HepG2 (cell line): Measurements from ENCODE around the gene DIS3L2. TPM values are rescaled to one million over a fixed set of nuclear protein-coding genes. Genes with fewer than 3 reads are reported as not detected.

ENCODE experiments used
- ATAC-seq: fragments of 200-7000 bp; cut with Tn5 transposase; 3 replicates; pipeline ENCODE4 v1.9.1; 2020; ENCODE audit warnings: mild to moderate bottlenecking, moderate library complexity
- BruUV-seq: library from RNA; stranded (reverse); fragments of 400-500 nt; replicated peaks from 2 replicates; lab custom pipeline; 2021; lab: Mats Ljungman, UMichigan
- CTCF ChIA-PET: fragments of 300-600 bp; formaldehyde crosslinking; extraction: SDS; loops from one replicate; lab custom pipeline; 2021; ENCODE audit warnings: low total read pairs, inconsistent platforms, low intra/inter-chr PET ratio; lab: Yijun Ruan, JAX
- POLR2A ChIA-PET: fragments of 350-600 bp; sonication (Branson Sonifier 250); formaldehyde crosslinking; loops from one replicate; lab custom pipeline; 2020; ENCODE audit warnings: antibody characterized with exemption, inconsistent platforms; lab: Yijun Ruan, JAX
- DNase-seq: peaks from one replicate; pipeline ENCODE4 v3.0.0-alpha.2; 2015; ENCODE audit warnings: low spot score
- FAIRE-seq: peaks from 3 replicates; lab custom pipeline; 2011; peaks lifted over from hg19 to GRCh38; lab: Jason Lieb, UNC
- H2AFZ ChIP-seq: one replicate; pipeline ENCODE4 v1.6.1; 2011; ENCODE audit warnings: low read length, inconsistent platforms
- H3K27ac ChIP-seq: fragments of 300-600 bp; 3 replicates; pipeline ENCODE4 v1.8.0; 2011; ENCODE audit warnings: mixed run types, mild to moderate bottlenecking, mixed read lengths, low read length, inconsistent platforms; ENCODE audit not compliant: insufficient read depth; ENCODE audit errors: extremely low read length
- H3K27me3 ChIP-seq, 2 experiments: fragments of 200-600 bp in 1 of 2; 2 replicates in 1 of 2; 3 replicates in 1 of 2; pipeline versions ENCODE4 v1.6.0 to v1.8.0; 2011; ENCODE audit warnings: low read length in 2 of 2, mild to moderate bottlenecking in 2 of 2, moderate library complexity in 2 of 2, inconsistent platforms in 1 of 2; ENCODE audit not compliant: insufficient read depth in 2 of 2, control insufficient read depth in 1 of 2
- H3K36me3 ChIP-seq, 2 experiments: fragments of 200-600 bp in 1 of 2; replicated peaks in 1 of 2; 2 replicates in 1 of 2; 3 replicates in 1 of 2; pipeline versions ENCODE4 v1.5.1 to v1.8.0; 2011; ENCODE audit warnings: low read length in 2 of 2, inconsistent platforms in 1 of 2; ENCODE audit not compliant: insufficient read depth in 2 of 2, control insufficient read depth in 1 of 2
- H3K4me1 ChIP-seq: 2 replicates; pipeline ENCODE4 v1.5.1; 2012; ENCODE audit warnings: low read length, inconsistent platforms; ENCODE audit not compliant: insufficient read depth
- H3K4me2 ChIP-seq: 2 replicates; pipeline ENCODE4 v1.6.0; 2011; ENCODE audit warnings: low read depth, low read length, inconsistent platforms
- H3K4me3 ChIP-seq, 3 experiments: fragments of 200-600 bp in 1 of 3; sonication (generic), shearing (Covaris generic) in 1 of 3; replicated peaks in 1 of 3; 2 replicates each; pipeline ENCODE4 v1.5.1; 2011 to 2016; ENCODE audit warnings: low read length in 3 of 3, inconsistent platforms in 2 of 3, low read depth in 2 of 3, mild to moderate bottlenecking in 2 of 3, control low read depth in 1 of 3, mixed read lengths in 1 of 3; ENCODE audit not compliant: insufficient read depth in 1 of 3
- H3K79me2 ChIP-seq: one replicate; pipeline ENCODE4 v1.6.1; 2011; ENCODE audit warnings: low read length, inconsistent platforms; ENCODE audit not compliant: insufficient read depth
- H3K9ac ChIP-seq: 2 replicates; pipeline ENCODE4 v1.6.0; 2011; ENCODE audit warnings: mild to moderate bottlenecking, low read depth, low read length, inconsistent platforms; ENCODE audit not compliant: insufficient read depth
- H3K9me3 ChIP-seq: 2 replicates; pipeline ENCODE4 v1.5.1; 2012; ENCODE audit warnings: mild to moderate bottlenecking, low read length
- H4K20me1 ChIP-seq: 2 replicates; pipeline ENCODE4 v1.6.0; 2011; ENCODE audit warnings: inconsistent platforms, mild to moderate bottlenecking, low read length, moderate library complexity; ENCODE audit not compliant: insufficient read depth
- AHR ChIP-seq: IDR thresholded peaks from 2 replicates; pipeline ENCODE4 v1.6.1; 2018; ENCODE audit warnings: missing genetic modification reagents, missing compliant biosample characterization
- CREM ChIP-seq, 2 experiments: sonication (generic) in 1 of 2; formaldehyde crosslinking in 1 of 2; IDR thresholded peaks; 2 replicates each; pipeline versions ENCODE4 v1.4.0 to v1.6.1; 2016 to 2020; ENCODE audit warnings: antibody characterized with exemption in 1 of 2, mild to moderate bottlenecking in 1 of 2, missing genetic modification reagents in 1 of 2
- POGZ ChIP-seq: sonication (generic); formaldehyde crosslinking; IDR thresholded peaks from 2 replicates; pipeline ENCODE4 v1.4.0; 2020; ENCODE audit warnings: mild to moderate bottlenecking, missing genetic modification reagents
- ZFAT ChIP-seq: sonication (generic); formaldehyde crosslinking; conservative IDR thresholded peaks from 2 replicates; pipeline ENCODE4 v1.8.1; 2023; ENCODE audit warnings: missing genetic modification reagents, inconsistent platforms
- ZFP1 ChIP-seq: IDR thresholded peaks from 2 replicates; pipeline ENCODE4 v1.6.1; 2016
- ZFP41 ChIP-seq: sonication (generic); formaldehyde crosslinking; IDR thresholded peaks from 2 replicates; pipeline ENCODE4 v1.4.0; 2020; ENCODE audit warnings: mild to moderate bottlenecking, missing genetic modification reagents, borderline replicate concordance
- ZNF484 ChIP-seq: sonication (generic); formaldehyde crosslinking; IDR thresholded peaks from 2 replicates; pipeline ENCODE4 v1.5.1; 2020; ENCODE audit warnings: mild to moderate bottlenecking, low read depth, missing genetic modification reagents, borderline replicate concordance
- ZSCAN12 ChIP-seq: sonication (generic); formaldehyde crosslinking; IDR thresholded peaks from 2 replicates; pipeline ENCODE4 v1.9.0; 2021; ENCODE audit warnings: mild to moderate bottlenecking, missing genetic modification reagents
- WGBS: methylation state at CpG from one replicate; pipeline ENCODE4 v1.1.6; 2017; ENCODE audit warnings: low lambda C conversion rate; 5-methylcytosine and 5-hydroxymethylcytosine counted together
- in situ Hi-C: cut with HindIII; loops from 2 replicates; pipeline ENCODE4 v1.10.0; 2017; ENCODE audit warnings: low pct_unique_long_range_greater_than_20kb; ENCODE audit not compliant: extremely low pct_ligation_motif_present
- intact Hi-C: fragments of 100-400 bp; cut with micrococcal nuclease; formaldehyde crosslinking; loops from one replicate; pipeline ENCODE4 v1.10.0; 2022; ENCODE audit not compliant: unreplicated experiment
- polyA plus RNA-seq, 8 experiments: library from polyadenylated mRNA; depleted of rRNA in 3 of 8; stranded (reverse) in 7 of 8; unstranded in 1 of 8; fragments of >200 nt; fragmentation: Illumina TruSeq in 4 of 8; extraction: Trizol in 4 of 8; gene quantifications; 2 replicates each; pipeline versions ENCODE4 v1.2.1 to v1.2.3, GENCODE V29; 2011 to 2016; ENCODE audit warnings: low read depth in 4 of 8, missing spikeins in 1 of 8, mixed read lengths in 1 of 8; ENCODE audit not compliant: insufficient read depth in 1 of 8
- total RNA-seq, 5 experiments: library from RNA; depleted of rRNA; stranded (reverse); fragments of >200 nt; fragmentation: Illumina TruSeq; extraction: Trizol; gene quantifications; 2 replicates each; pipeline ENCODE4 v1.2.3, GENCODE V29; 2016; ENCODE audit warnings: low read depth in 1 of 5
- TF ChIP-seq, protein P1 (sequence below): sonication (generic); formaldehyde crosslinking; IDR thresholded peaks from 2 replicates; pipeline ENCODE4 v1.4.0; 2020; ENCODE audit warnings: missing genetic modification reagents
- TF ChIP-seq, protein P2 (sequence below): sonication (generic); formaldehyde crosslinking; IDR thresholded peaks from 2 replicates; pipeline ENCODE4 v1.4.0; 2020; ENCODE audit warnings: mild to moderate bottlenecking, missing genetic modification reagents
- TF ChIP-seq, protein P3 (sequence below): IDR thresholded peaks from 2 replicates; pipeline ENCODE4 v1.6.1; 2016; ENCODE audit warnings: low read depth, control low read depth

The DIS3L2 gene
- total and polyA plus RNA-seq, 2 of the 13 experiments (the other 11 are each of a cell fraction or from before 2014, with no cell fraction given), result 7.0 to 23.9 TPM

DNA sequence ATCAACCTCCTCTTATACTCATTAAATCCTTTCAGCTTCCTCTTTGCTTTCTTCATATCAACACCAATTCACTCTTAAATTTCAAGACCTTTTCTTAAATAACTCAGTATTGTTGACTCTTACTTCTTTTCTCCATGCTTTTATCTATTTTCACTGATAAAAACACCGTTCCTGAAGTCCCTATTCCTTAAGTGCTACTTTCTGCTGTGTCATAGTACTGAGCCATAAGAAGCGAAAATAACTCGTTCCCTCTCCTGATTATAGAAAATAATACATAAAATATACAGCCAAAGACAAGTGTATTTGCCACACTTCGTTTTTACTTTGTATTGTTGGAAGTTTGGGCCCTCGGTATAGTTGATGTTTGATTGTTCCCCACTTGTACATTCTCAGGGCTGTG, 181.0 kb downstream of the DIS3L2 start:
- H3K79me2 ChIP-seq, result no peaks in the 10 kb centered on the region
- TF ChIP-seq ZFAT (no peak), ZSCAN12 (no peak), CREM (IDR thresholded peaks at IDR 0.05) (no peak), CREM (CRISPR knock-in tag; IDR thresholded peaks at IDR 0.05) (no peak)
- TF ChIP-seq, protein P1, sequence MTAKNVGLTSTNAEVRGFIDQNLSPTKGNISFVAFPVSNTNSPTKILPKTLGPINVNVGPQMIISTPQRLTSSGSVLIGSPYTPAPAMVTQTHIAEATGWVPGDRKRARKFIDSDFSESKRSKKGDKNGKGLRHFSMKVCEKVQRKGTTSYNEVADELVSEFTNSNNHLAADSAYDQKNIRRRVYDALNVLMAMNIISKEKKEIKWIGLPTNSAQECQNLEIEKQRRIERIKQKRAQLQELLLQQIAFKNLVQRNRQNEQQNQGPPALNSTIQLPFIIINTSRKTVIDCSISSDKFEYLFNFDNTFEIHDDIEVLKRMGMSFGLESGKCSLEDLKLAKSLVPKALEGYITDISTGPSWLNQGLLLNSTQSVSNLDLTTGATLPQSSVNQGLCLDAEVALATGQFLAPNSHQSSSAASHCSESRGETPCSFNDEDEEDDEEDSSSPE, result no peak
- TF ChIP-seq, protein P2, sequence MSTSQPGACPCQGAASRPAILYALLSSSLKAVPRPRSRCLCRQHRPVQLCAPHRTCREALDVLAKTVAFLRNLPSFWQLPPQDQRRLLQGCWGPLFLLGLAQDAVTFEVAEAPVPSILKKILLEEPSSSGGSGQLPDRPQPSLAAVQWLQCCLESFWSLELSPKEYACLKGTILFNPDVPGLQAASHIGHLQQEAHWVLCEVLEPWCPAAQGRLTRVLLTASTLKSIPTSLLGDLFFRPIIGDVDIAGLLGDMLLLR (CRISPR knock-in tag), result no peak
- no peak overlapping the region for H3K27ac ChIP-seq
- in situ Hi-C loops (loop anchor here (10.0 kb wide), 1 partner anchor 218 kb away; the partner anchor contains the start of gene NPPC), intact Hi-C loops (loop anchor here (1.0 to 5.0 kb wide), 3 partner anchors 185 to 236 kb away; no protein-coding TSS in a partner anchor)
- H4K20me1 ChIP-seq, result no peaks in the 10 kb centered on the region
- 97% methylated on average over 5 of the region's 5 CpGs for WGBS
- no peak overlapping the region for H3K4me3 ChIP-seq
- no peak for ATAC-seq
- FAIRE-seq, result no peak
- H3K27me3 ChIP-seq, result no peaks in the 10 kb centered on the region
- H3K36me3 ChIP-seq, result peaks cover 0 to 4% of the 10 kb centered on the region in 2 experiments; a peak in 2 of 5 replicates
- POLR2A ChIA-PET, result no interaction called here
- H3K9me3 ChIP-seq, result no peaks in the 10 kb centered on the region
- DNase-seq, result no peak
- BruUV-seq, result no TSS peak
- CTCF ChIA-PET, result interaction anchor here (3.8 to 4.1 kb wide), 2 partner anchors 217 to 236 kb away, joined by 25 to 26 read pairs; partner anchors contain the start of gene NPPC
- H3K4me1 ChIP-seq, result peaks cover 14% of the 10 kb centered on the region
- H3K9ac ChIP-seq, result no peak overlapping the region
- H3K4me2 ChIP-seq, result no peak overlapping the region
- no peak overlapping the region for H2AFZ ChIP-seq

DNA sequence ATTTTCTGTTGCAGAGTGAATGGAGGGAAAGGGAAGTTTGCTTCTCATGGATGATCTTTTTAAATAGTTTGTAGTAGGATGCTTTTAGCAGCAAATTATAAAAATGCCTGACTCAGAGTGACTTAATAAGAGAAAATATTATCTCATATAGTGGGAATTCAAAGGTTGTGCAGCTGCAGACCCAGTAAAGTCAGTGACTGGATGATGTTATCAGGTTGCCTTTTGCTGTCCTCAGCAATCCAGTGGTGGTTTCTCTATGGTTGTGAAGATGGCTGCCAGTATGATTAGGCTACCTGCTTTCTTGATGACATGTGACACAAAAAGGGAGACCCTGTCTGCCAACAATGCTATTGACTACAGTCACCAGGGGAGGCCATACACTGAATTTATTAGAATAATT, 184.8 kb downstream of the DIS3L2 start:
- no peaks in the 10 kb centered on the region for H3K9me3 ChIP-seq
- H3K27me3 ChIP-seq, result no peaks in the 10 kb centered on the region
- BruUV-seq, result no TSS peak
- CTCF ChIA-PET, result no interaction called here
- FAIRE-seq, result no peak
- H4K20me1 ChIP-seq, result no peaks in the 10 kb centered on the region
- H3K79me2 ChIP-seq, result no peaks in the 10 kb centered on the region
- no peak overlapping the region for H2AFZ ChIP-seq
- H3K4me1 ChIP-seq, result no peaks in the 10 kb centered on the region
- intact Hi-C loops, result no loop called here
- H3K4me3 ChIP-seq, result no peak overlapping the region
- POLR2A ChIA-PET, result no interaction called here
- no peak overlapping the region for H3K27ac ChIP-seq
- no peak for DNase-seq
- H3K9ac ChIP-seq, result no peak overlapping the region
- H3K4me2 ChIP-seq, result no peak overlapping the region
- H3K36me3 ChIP-seq, result peaks cover 0 to 4% of the 10 kb centered on the region in 2 experiments; a peak in 2 of 5 replicates
- no peak for ATAC-seq
- in situ Hi-C loops, result loop anchor here (10.0 kb wide), 1 partner anchor 221 kb away; the partner anchor contains the start of gene NPPC
- no peak for TF ChIP-seq ZFP41 (CRISPR knock-in tag)
- TF ChIP-seq ZFP1 (CRISPR knock-in tag), result no peak
- no peak for TF ChIP-seq ZNF484 (CRISPR knock-in tag)
- TF ChIP-seq AHR (CRISPR knock-in tag), result no peak
- TF ChIP-seq, protein P3, sequence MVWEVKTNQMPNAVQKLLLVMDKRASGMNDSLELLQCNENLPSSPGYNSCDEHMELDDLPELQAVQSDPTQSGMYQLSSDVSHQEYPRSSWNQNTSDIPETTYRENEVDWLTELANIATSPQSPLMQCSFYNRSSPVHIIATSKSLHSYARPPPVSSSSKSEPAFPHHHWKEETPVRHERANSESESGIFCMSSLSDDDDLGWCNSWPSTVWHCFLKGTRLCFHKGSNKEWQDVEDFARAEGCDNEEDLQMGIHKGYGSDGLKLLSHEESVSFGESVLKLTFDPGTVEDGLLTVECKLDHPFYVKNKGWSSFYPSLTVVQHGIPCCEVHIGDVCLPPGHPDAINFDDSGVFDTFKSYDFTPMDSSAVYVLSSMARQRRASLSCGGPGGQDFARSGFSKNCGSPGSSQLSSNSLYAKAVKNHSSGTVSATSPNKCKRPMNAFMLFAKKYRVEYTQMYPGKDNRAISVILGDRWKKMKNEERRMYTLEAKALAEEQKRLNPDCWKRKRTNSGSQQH (CRISPR knock-in tag), result no peak
- TF ChIP-seq POGZ (CRISPR knock-in tag), result no peak
